ENCODE data around the gene CHST13. TPM values are rescaled to one million over a fixed set of nuclear protein-coding genes. Genes with fewer than 3 reads are reported as not detected.

CHST13 gene
- total and polyA plus RNA-seq, 12 donors = 0.22 to 3.0 (median 0.67) TPM; not detected in 1

DNA sequence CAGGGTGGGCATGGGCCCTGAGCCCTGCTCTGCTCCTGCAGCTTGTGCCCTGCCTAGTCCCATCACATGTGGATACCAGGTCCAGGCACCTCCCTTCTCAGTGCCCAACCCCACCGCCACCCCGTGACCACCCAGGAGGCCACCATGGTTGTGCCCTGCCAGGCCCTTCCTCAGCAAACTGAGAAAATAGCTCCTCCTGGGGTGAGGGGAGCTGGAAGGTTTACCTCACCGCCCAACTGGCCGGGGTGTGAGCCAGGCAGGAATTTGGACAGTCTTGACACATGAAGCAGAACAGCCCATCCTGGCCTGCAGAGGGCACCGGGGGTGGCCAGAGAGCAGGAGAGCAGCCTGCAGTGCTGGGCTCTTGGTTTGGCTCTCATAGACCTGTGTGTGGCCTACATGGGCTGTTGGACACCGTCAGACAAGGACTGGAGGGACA is 46.2 kb downstream of the CHST13 start:
- no peak overlapping the region for H3K4me3 ChIP-seq
- H3K9me3 ChIP-seq (replicated peaks in 1 of 3) = peaks cover 0 to 3% (median 0%) of the 10 kb centered on the region in 3 donors
- 72 to 86% (median 77%) methylated on average over 5 to 6 of the region's 6 CpGs for whole genome bisulfite sequencing, 4 donors
- no peaks in the 10 kb centered on the region for H3K27me3 ChIP-seq
- no peak overlapping the region for H3K27ac ChIP-seq
- no peaks in the 10 kb centered on the region for H3K36me3 ChIP-seq (replicated peaks in 1 of 2)
- intact Hi-C loops (cut with DNase I) = no loop called here
- no peak for TF ChIP-seq POLR2A (IDR thresholded peaks at IDR 0.05)
- TF ChIP-seq CTCF (IDR thresholded peaks at IDR 0.05) = no peak
- DNase-seq = no peak
- H3K4me1 ChIP-seq (replicated peaks in 1 of 2) = no peaks in the 10 kb centered on the region

DNA sequence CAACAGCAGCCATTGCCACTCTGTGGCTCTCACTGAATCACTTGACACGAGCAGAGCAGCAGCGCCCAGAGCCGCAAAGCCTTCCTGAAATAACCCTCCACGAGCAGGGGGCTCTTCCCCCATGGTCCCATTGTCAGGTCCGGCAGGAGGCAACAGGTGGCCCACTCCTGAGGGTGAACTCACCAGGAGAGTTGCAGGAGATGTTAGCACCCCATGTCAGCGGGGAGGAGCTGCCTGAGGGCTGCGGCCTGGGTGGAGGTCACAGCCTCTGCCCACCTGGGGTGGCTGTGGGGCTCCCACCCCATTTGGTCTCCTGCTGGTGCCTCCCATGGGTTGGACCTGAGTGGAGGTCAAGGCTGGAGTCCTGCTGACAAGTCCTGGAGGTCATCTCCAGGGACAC is 47.1 kb downstream of the CHST13 start:
- Histone ChIP-seq H3K4me1 (replicated peaks in 1 of 2) (no peaks in the 10 kb centered on the region), H3K27me3 (no peaks in the 10 kb centered on the region), H3K9me3 (replicated peaks in 1 of 3) (no peaks in the 10 kb centered on the region), H3K36me3 (replicated peaks in 1 of 2) (no peaks in the 10 kb centered on the region), H3K4me3 (no peak overlapping the region), H3K27ac (no peak overlapping the region)
- intact Hi-C loops (cut with DNase I) = no loop called here
- TF ChIP-seq POLR2A (IDR thresholded peaks at IDR 0.05) = no peak
- TF ChIP-seq CTCF (IDR thresholded peaks at IDR 0.05) = no peak
- no peak for DNase-seq
- WGBS, 4 donors = 81 to 95% (median 90%) methylated on average over 3 to 7 of the region's 7 CpGs

DNA sequence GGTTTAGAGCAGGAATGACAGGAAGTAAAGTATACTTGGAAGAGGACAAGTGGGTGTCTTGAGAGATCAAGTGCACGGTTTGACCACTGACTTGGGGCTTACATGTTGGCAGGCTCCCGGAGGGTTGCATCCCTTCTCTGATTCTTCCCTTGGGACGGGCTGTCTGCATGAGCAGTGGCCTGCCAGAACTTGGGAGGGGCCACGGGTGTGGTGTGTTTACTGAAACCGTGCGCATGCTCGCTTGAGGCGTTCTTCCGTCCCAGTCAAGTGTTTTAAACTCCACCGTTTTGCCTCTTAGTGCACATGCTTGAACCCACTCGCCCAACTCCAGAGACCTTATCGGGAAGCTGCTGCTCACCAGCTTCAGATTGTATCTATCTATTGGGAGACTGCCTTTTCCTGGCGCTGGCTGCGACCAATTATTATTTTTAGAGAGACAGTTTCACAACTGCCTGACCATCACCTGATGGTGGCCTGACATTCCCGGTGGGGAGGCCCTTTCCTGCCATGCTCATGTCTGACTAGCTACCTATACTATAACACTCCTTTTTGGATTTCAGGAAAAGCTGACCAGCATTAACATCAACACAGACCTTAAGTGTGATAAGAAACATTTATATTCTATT is 49.6 kb downstream of the CHST13 start:
- no peak for DNase-seq
- 82 to 91% (median 89%) methylated on average over 15 of the region's 15 CpGs for WGBS, 4 donors
- Histone ChIP-seq H3K4me1 (replicated peaks in 1 of 2) (no peaks in the 10 kb centered on the region), H3K27me3 (no peaks in the 10 kb centered on the region), H3K4me3 (no peak overlapping the region), H3K9me3 (replicated peaks in 1 of 3) (no peaks in the 10 kb centered on the region), H3K27ac (no peak overlapping the region), H3K36me3 (replicated peaks in 1 of 2) (no peaks in the 10 kb centered on the region)
- intact Hi-C loops (cut with DNase I) = no loop called here
- TF ChIP-seq POLR2A (IDR thresholded peaks at IDR 0.05) (no peak), CTCF (IDR thresholded peaks at IDR 0.05) (no peak)

GRCh38 chr3:126577261-126577660 is 53.3 kb downstream of the CHST13 start:
- WGBS, 4 donors = 83 to 94% (median 91%) methylated on average over 2 of the region's 2 CpGs
- TF ChIP-seq POLR2A (IDR thresholded peaks at IDR 0.05) (no peak), CTCF (IDR thresholded peaks at IDR 0.05) (no peak)

More at GRCh38 chr3:126577261-126577660, 53.3 kb downstream of the CHST13 start:
- Histone ChIP-seq H3K27me3 (no peaks in the 10 kb centered on the region), H3K27ac (no peak overlapping the region), H3K36me3 (replicated peaks in 1 of 2) (no peaks in the 10 kb centered on the region), H3K9me3 (replicated peaks in 1 of 3) (no peaks in the 10 kb centered on the region), H3K4me1 (replicated peaks in 1 of 2) (no peaks in the 10 kb centered on the region), H3K4me3 (no peak overlapping the region)
- DNase-seq = no peak
- intact Hi-C loops (cut with DNase I) = no loop called here

Measured in adrenal gland (tissue), 12 donors.